ENCODE measurements around the gene P2RY12. TPM values are rescaled to one million over a fixed set of nuclear protein-coding genes. Genes with fewer than 3 reads are reported as not detected.

P2RY12 gene
- total RNA-seq, 2 experiments from 2014 or later: not detected

GRCh38 chr3:151383956-151384355, 597 bp downstream of the P2RY12 start:
- Mint-ChIP-seq H3K9me3 (no peaks in the 10 kb centered on the region), H3K36me3 (ENCODE audit: low read depth) (no peaks in the 10 kb centered on the region), H3K4me3 (no peak overlapping the region), H3K27me3 (no peaks in the 10 kb centered on the region), H3K4me1 (peaks cover 14% of the 10 kb centered on the region), H3K27ac (no peak overlapping the region)
- DNase-seq: no peak
- POLR2A ChIA-PET: no interaction called here
- CTCF ChIA-PET: interaction anchor here (1.3 kb wide), 1 partner anchor 156 kb away, joined by 3 read pairs; no protein-coding TSS in a partner anchor

GRCh38 chr3:151383111-151383510, 1.4 kb downstream of the P2RY12 start:
- Mint-ChIP-seq H3K9me3 (no peaks in the 10 kb centered on the region), H3K27me3 (no peaks in the 10 kb centered on the region), H3K4me3 (no peak overlapping the region), H3K4me1 (peaks cover 14% of the 10 kb centered on the region), H3K27ac (no peak overlapping the region), H3K36me3 (ENCODE audit: low read depth) (no peaks in the 10 kb centered on the region)
- DNase-seq: no peak
- ChIA-PET CTCF (interaction anchor here (1.3 kb wide), 1 partner anchor 155 kb away, joined by 3 read pairs; no protein-coding TSS in a partner anchor), POLR2A (no interaction called here)

- no peak overlapping the region for H3K27ac Mint-ChIP-seq
- peaks cover 11% of the 10 kb centered on the region for H3K4me1 Mint-ChIP-seq
- no peaks in the 10 kb centered on the region for H3K36me3 Mint-ChIP-seq (ENCODE audit: low read depth)
- H3K9me3 Mint-ChIP-seq: no peaks in the 10 kb centered on the region
- no peaks in the 10 kb centered on the region for H3K27me3 Mint-ChIP-seq
- ChIA-PET POLR2A (no interaction called here), CTCF (no interaction called here)
- DNase-seq: no peak
- H3K4me3 Mint-ChIP-seq: no peak overlapping the region
These were observed 1.9 kb downstream of the P2RY12 start for GRCh38 chr3:151382671-151383070.

GRCh38 chr3:151379083-151379734, 5.3 kb downstream of the P2RY12 start:
- H3K9me3 Mint-ChIP-seq: no peaks in the 10 kb centered on the region
- DNase-seq: no peak
- ChIA-PET POLR2A (no interaction called here), CTCF (no interaction called here)
- no peak overlapping the region for H3K27ac Mint-ChIP-seq
- peaks cover 4% of the 10 kb centered on the region for H3K4me1 Mint-ChIP-seq
- no peak overlapping the region for H3K4me3 Mint-ChIP-seq
- H3K36me3 Mint-ChIP-seq (ENCODE audit: low read depth): no peaks in the 10 kb centered on the region
- H3K27me3 Mint-ChIP-seq: no peaks in the 10 kb centered on the region

- H3K27ac Mint-ChIP-seq: no peak overlapping the region
- ChIA-PET CTCF (no interaction called here), POLR2A (no interaction called here)
- H3K27me3 Mint-ChIP-seq: no peaks in the 10 kb centered on the region
- DNase-seq: no peak
- H3K36me3 Mint-ChIP-seq (ENCODE audit: low read depth): no peaks in the 10 kb centered on the region
- peaks cover 2% of the 10 kb centered on the region for H3K4me1 Mint-ChIP-seq
- H3K9me3 Mint-ChIP-seq: no peaks in the 10 kb centered on the region
- H3K4me3 Mint-ChIP-seq: no peak overlapping the region
These were observed 6.7 kb downstream of the P2RY12 start for GRCh38 chr3:151377768-151378385.

GRCh38 chr3:151372063-151372820, 12.3 kb downstream of the P2RY12 start:
- H3K4me1 Mint-ChIP-seq: no peaks in the 10 kb centered on the region
- POLR2A ChIA-PET: no interaction called here
- no peaks in the 10 kb centered on the region for H3K36me3 Mint-ChIP-seq (ENCODE audit: low read depth)
- DNase-seq: no peak
- no peaks in the 10 kb centered on the region for H3K27me3 Mint-ChIP-seq
- no peaks in the 10 kb centered on the region for H3K9me3 Mint-ChIP-seq
- no peak overlapping the region for H3K4me3 Mint-ChIP-seq
- no peak overlapping the region for H3K27ac Mint-ChIP-seq
- CTCF ChIA-PET: no interaction called here

GRCh38 chr3:151371526-151371925, 13.0 kb downstream of the P2RY12 start:
- no peaks in the 10 kb centered on the region for H3K4me1 Mint-ChIP-seq
- no peak overlapping the region for H3K27ac Mint-ChIP-seq
- no peaks in the 10 kb centered on the region for H3K36me3 Mint-ChIP-seq (ENCODE audit: low read depth)
- H3K4me3 Mint-ChIP-seq: no peak overlapping the region
- POLR2A ChIA-PET: no interaction called here
- no peaks in the 10 kb centered on the region for H3K9me3 Mint-ChIP-seq
- no peaks in the 10 kb centered on the region for H3K27me3 Mint-ChIP-seq
- CTCF ChIA-PET: no interaction called here
- no peak for DNase-seq

GRCh38 chr3:151367448-151367847, 17.1 kb downstream of the P2RY12 start:
- no peaks in the 10 kb centered on the region for H3K27me3 Mint-ChIP-seq

GRCh38 chr3:151366993-151367392, 17.6 kb downstream of the P2RY12 start:
- POLR2A ChIA-PET: no interaction called here

More at GRCh38 chr3:151367448-151367847, 17.1 kb downstream of the P2RY12 start:
- Mint-ChIP-seq H3K9me3 (no peaks in the 10 kb centered on the region), H3K27ac (no peak overlapping the region), H3K36me3 (ENCODE audit: low read depth) (no peaks in the 10 kb centered on the region), H3K4me1 (no peaks in the 10 kb centered on the region), H3K4me3 (no peak overlapping the region)
- ChIA-PET POLR2A (no interaction called here), CTCF (no interaction called here)
- no peak for DNase-seq

GRCh38 chr3:151362751-151363174, 21.8 kb downstream of the P2RY12 start:
- no peak overlapping the region for H3K4me3 Mint-ChIP-seq
- no peak for DNase-seq
- no peaks in the 10 kb centered on the region for H3K27me3 Mint-ChIP-seq
- no peaks in the 10 kb centered on the region for H3K9me3 Mint-ChIP-seq
- no peak overlapping the region for H3K27ac Mint-ChIP-seq
- CTCF ChIA-PET: interaction anchor here (1.9 kb wide), 1 partner anchor 30 kb away, joined by 4 read pairs; no protein-coding TSS in a partner anchor
- no peaks in the 10 kb centered on the region for H3K36me3 Mint-ChIP-seq (ENCODE audit: low read depth)
- POLR2A ChIA-PET: no interaction called here
- no peaks in the 10 kb centered on the region for H3K4me1 Mint-ChIP-seq

More at GRCh38 chr3:151366993-151367392, 17.6 kb downstream of the P2RY12 start:
- Mint-ChIP-seq H3K4me1 (no peaks in the 10 kb centered on the region), H3K27me3 (no peaks in the 10 kb centered on the region), H3K9me3 (no peaks in the 10 kb centered on the region), H3K27ac (no peak overlapping the region), H3K36me3 (ENCODE audit: low read depth) (no peaks in the 10 kb centered on the region), H3K4me3 (no peak overlapping the region)
- CTCF ChIA-PET: no interaction called here
- no peak for DNase-seq

GRCh38 chr3:151357463-151357850, 27.1 kb downstream of the P2RY12 start:
- CTCF ChIA-PET: interaction anchor here (0.6 kb wide), 1 partner anchor 17 kb away, joined by 3 read pairs; no protein-coding TSS in a partner anchor
- H3K9me3 Mint-ChIP-seq: no peaks in the 10 kb centered on the region
- POLR2A ChIA-PET: no interaction called here
- DNase-seq: no peak
- no peaks in the 10 kb centered on the region for H3K4me1 Mint-ChIP-seq
- no peak overlapping the region for H3K4me3 Mint-ChIP-seq
- H3K27ac Mint-ChIP-seq: no peak overlapping the region
- H3K27me3 Mint-ChIP-seq: no peaks in the 10 kb centered on the region
- H3K36me3 Mint-ChIP-seq (ENCODE audit: low read depth): no peaks in the 10 kb centered on the region

GRCh38 chr3:151356794-151357462, 27.6 kb downstream of the P2RY12 start:
- Mint-ChIP-seq H3K4me3 (no peak overlapping the region), H3K4me1 (peaks cover 4% of the 10 kb centered on the region), H3K27me3 (no peaks in the 10 kb centered on the region), H3K27ac (no peak overlapping the region), H3K9me3 (no peaks in the 10 kb centered on the region), H3K36me3 (ENCODE audit: low read depth) (no peaks in the 10 kb centered on the region)
- ChIA-PET CTCF (no interaction called here), POLR2A (no interaction called here)
- no peak for DNase-seq

GRCh38 chr3:151351648-151352047, 32.9 kb downstream of the P2RY12 start:
- ChIA-PET CTCF (no interaction called here), POLR2A (no interaction called here)
- peaks cover 14% of the 10 kb centered on the region for H3K4me1 Mint-ChIP-seq
- no peak overlapping the region for H3K4me3 Mint-ChIP-seq
- no peak overlapping the region for H3K27ac Mint-ChIP-seq
- no peaks in the 10 kb centered on the region for H3K36me3 Mint-ChIP-seq (ENCODE audit: low read depth)
- H3K27me3 Mint-ChIP-seq: peaks cover 11% of the 10 kb centered on the region
- no peak for DNase-seq
- no peaks in the 10 kb centered on the region for H3K9me3 Mint-ChIP-seq
